Measurements from ENCODE around the gene NUP93. TPM values are rescaled to one million over a fixed set of nuclear protein-coding genes. Genes with fewer than 3 reads are reported as not detected.

The NUP93 gene
- total and polyA plus RNA-seq, 2 experiments from 2014 or later: 139 to 187 TPM

- TF ChIP-seq ZNF462 (CRISPR knock-in tag; IDR thresholded peaks at IDR 0.05): no peak
- no peak for TF ChIP-seq CREB1 (CRISPR knock-in tag; IDR thresholded peaks at IDR 0.05; ENCODE audit: low read depth)
- TF ChIP-seq STAT1 (IDR thresholded peaks at IDR 0.05; ENCODE audit: unreplicated experiment): no peak
- TF ChIP-seq ETS1 (IDR thresholded peaks at IDR 0.05): no peak
- no peak for TF ChIP-seq ZNF331 (CRISPR knock-in tag; IDR thresholded peaks at IDR 0.05; ENCODE audit: low read depth)
Observed at GRCh38 chr16:56897026-56897799, 167.3 kb downstream of the NUP93 start (continued).

GRCh38 chr16:56898847-56899246 lies 168.9 kb downstream of the NUP93 start:
- Histone ChIP-seq H4K20me1 (replicated peaks; ENCODE audit: insufficient read depth) (no peaks in the 10 kb centered on the region), H3K4me1 (ENCODE audit: insufficient read depth) (no peaks in the 10 kb centered on the region), H3F3A (replicated peaks; ENCODE audit: low read depth) (no peaks in the 10 kb centered on the region), H3K27ac (ENCODE audit: low read depth) (no peak overlapping the region), H3K79me2 (replicated peaks; ENCODE audit: insufficient read depth) (no peaks in the 10 kb centered on the region), H2AFZ (no peak overlapping the region), H3K27me3 (ENCODE audit: insufficient read depth) (no peaks in the 10 kb centered on the region), H3K4me2 (no peak overlapping the region), H3K36me3 (ENCODE audit: insufficient read depth) (no peaks in the 10 kb centered on the region), H3K9me2 (ENCODE audit: insufficient read depth) (no peaks in the 10 kb centered on the region), H3K4me3 (no peak overlapping the region)
- H3K4me1 Mint-ChIP-seq: no peaks in the 10 kb centered on the region
- DNase-seq (ENCODE audit: low spot score): no peak
- no peaks in the 10 kb centered on the region for H3K36me3 Mint-ChIP-seq (ENCODE audit: low read depth)
- ATAC-seq: no peak
- H3K4me3 Mint-ChIP-seq: no peak overlapping the region
- peaks cover 6% of the 10 kb centered on the region for H3K27me3 Mint-ChIP-seq (ENCODE audit: insufficient read depth, low read depth, poor library complexity)
- H3K9me3 Mint-ChIP-seq: no peaks in the 10 kb centered on the region
- H3K27ac Mint-ChIP-seq: no peak overlapping the region
- TF ChIP-seq ETS1 (IDR thresholded peaks at IDR 0.05) (no peak), EZH2phosphoT487 (IDR thresholded peaks at IDR 0.05; ENCODE audit: unreplicated experiment) (no peak), STAT1 (IDR thresholded peaks at IDR 0.05; ENCODE audit: unreplicated experiment) (no peak), REST (IDR thresholded peaks at IDR 0.05; ENCODE audit: unreplicated experiment) (no peak), POLR2AphosphoS5 (IDR thresholded peaks at IDR 0.05; ENCODE audit: low read depth) (no peak), CTCF (conservative IDR thresholded peaks at IDR 0.05; ENCODE audit: low read depth in 2 of 2) (no peak), JUNB (IDR thresholded peaks at IDR 0.05; ENCODE audit: unreplicated experiment) (no peak)

Measured in GM23338 (cell line).